Esophagus (tissue), 2 donors: ENCODE results near the gene CPM. TPM values are rescaled to one million over a fixed set of nuclear protein-coding genes. Genes with fewer than 3 reads are reported as not detected.

Source experiments
- H3K27ac ChIP-seq, 2 donors: one replicate each; pipeline ENCODE4 v1.5.1; 2013; ENCODE audit warnings: low read depth in 2 of 2, mild to moderate bottlenecking in 2 of 2, inconsistent platforms in 1 of 2, low read length in 1 of 2, moderate library complexity in 1 of 2
- H3K27me3 ChIP-seq, 2 donors: one replicate each; pipeline ENCODE4 v1.6.1; 2013; ENCODE audit warnings: low read length in 2 of 2, control low read depth in 1 of 2, mild to moderate bottlenecking in 1 of 2; ENCODE audit not compliant: insufficient read depth in 2 of 2, control insufficient read depth in 1 of 2
- H3K36me3 ChIP-seq, 2 donors: one replicate each; pipeline ENCODE4 v1.6.1; 2013; ENCODE audit warnings: low read length in 1 of 2; ENCODE audit not compliant: control insufficient read depth in 2 of 2, insufficient read depth in 2 of 2
- H3K4me1 ChIP-seq, 2 donors: one replicate each; pipeline ENCODE4 v1.6.1; 2013; ENCODE audit warnings: low read length in 1 of 2; ENCODE audit not compliant: control insufficient read depth in 2 of 2, insufficient read depth in 2 of 2
- H3K4me3 ChIP-seq, 2 donors: one replicate each; pipeline ENCODE4 v1.5.1; 2013; ENCODE audit warnings: low read length in 2 of 2, mild to moderate bottlenecking in 2 of 2, low read depth in 1 of 2, moderate library complexity in 1 of 2
- H3K9me3 ChIP-seq, 2 donors: one replicate each; pipeline ENCODE4 v1.6.1; 2013; ENCODE audit warnings: mild to moderate bottlenecking in 2 of 2, low read depth in 1 of 2, low read length in 1 of 2, moderate library complexity in 1 of 2; ENCODE audit not compliant: control insufficient read depth in 2 of 2, insufficient read depth in 1 of 2
- WGBS, 2 donors: extraction: QIAGEN DNeasy Blood & Tissue Kit; methylation state at CpG; one replicate each; pipeline ENCODE4 v1.1.7; 2013; 5-methylcytosine and 5-hydroxymethylcytosine counted together
- polyA plus RNA-seq, 2 donors: library from polyadenylated mRNA; stranded (reverse); fragments of 200-250 nt; gene quantifications; one replicate each; pipeline ENCODE4 v1.2.3, GENCODE V29; 2013
- donor health status: healthy with polysubstance abuse.
- donor health status: Bipolar disorder and iron deficiency.

Gene CPM
- polyA plus RNA-seq, 2 donors: 1.8 to 4.1 TPM

GRCh38 chr12:68886636-68887572 lies 46.1 kb downstream of the CPM start:
- Histone ChIP-seq H3K27me3 (no peaks in the 10 kb centered on the region), H3K9me3 (no peaks in the 10 kb centered on the region), H3K4me3 (no peak overlapping the region), H3K36me3 (no peaks in the 10 kb centered on the region), H3K4me1 (no peaks in the 10 kb centered on the region), H3K27ac (no peak overlapping the region)
- 69 to 74% methylated on average over 5 of the region's 5 CpGs for WGBS, 2 donors

- WGBS, 2 donors: 88 to 89% methylated on average over 3 of the region's 3 CpGs
- Histone ChIP-seq H3K27me3 (no peaks in the 10 kb centered on the region), H3K4me3 (no peak overlapping the region), H3K9me3 (no peaks in the 10 kb centered on the region), H3K4me1 (no peaks in the 10 kb centered on the region), H3K36me3 (no peaks in the 10 kb centered on the region), H3K27ac (no peak overlapping the region)
Measured at GRCh38 chr12:68885381-68885780, 47.6 kb downstream of the CPM start.

- Histone ChIP-seq H3K4me3 (no peak overlapping the region), H3K36me3 (no peaks in the 10 kb centered on the region), H3K27ac (no peak overlapping the region), H3K4me1 (no peaks in the 10 kb centered on the region), H3K27me3 (no peaks in the 10 kb centered on the region), H3K9me3 (no peaks in the 10 kb centered on the region)
- WGBS, 2 donors: 85 to 87% methylated on average over 5 of the region's 5 CpGs
Measured at GRCh38 chr12:68884251-68884650, 48.7 kb downstream of the CPM start.

GRCh38 chr12:68883151-68883550 lies 49.8 kb downstream of the CPM start:
- Histone ChIP-seq H3K36me3 (no peaks in the 10 kb centered on the region), H3K27me3 (no peaks in the 10 kb centered on the region), H3K27ac (no peak overlapping the region), H3K4me3 (no peak overlapping the region), H3K9me3 (peaks cover 0 to 2% of the 10 kb centered on the region in 2 donors), H3K4me1 (no peaks in the 10 kb centered on the region)
- WGBS, 2 donors: 80 to 88% methylated on average over 3 of the region's 3 CpGs

- H3K4me1 ChIP-seq: no peaks in the 10 kb centered on the region
- H3K4me3 ChIP-seq: no peak overlapping the region
- no peaks in the 10 kb centered on the region for H3K36me3 ChIP-seq
- H3K27ac ChIP-seq: no peak overlapping the region
- peaks cover 0 to 2% of the 10 kb centered on the region in 2 donors for H3K9me3 ChIP-seq
- no peaks in the 10 kb centered on the region for H3K27me3 ChIP-seq
- 96 to 99% methylated on average over 4 of the region's 4 CpGs for WGBS, 2 donors
Measured at GRCh38 chr12:68882251-68882964, 50.6 kb downstream of the CPM start.

- WGBS, 2 donors: 77 to 79% methylated on average over 5 of the region's 5 CpGs
- no peak overlapping the region for H3K27ac ChIP-seq
- H3K9me3 ChIP-seq: peaks cover 0 to 2% of the 10 kb centered on the region in 2 donors
- no peak overlapping the region for H3K4me3 ChIP-seq
- no peaks in the 10 kb centered on the region for H3K4me1 ChIP-seq
- H3K36me3 ChIP-seq: no peaks in the 10 kb centered on the region
- no peaks in the 10 kb centered on the region for H3K27me3 ChIP-seq
Measured at GRCh38 chr12:68880660-68881325, 52.2 kb downstream of the CPM start.

GRCh38 chr12:68878846-68879245 lies 54.1 kb downstream of the CPM start:
- 94 to 96% methylated on average over 4 of the region's 4 CpGs for WGBS, 2 donors
- peaks cover 0 to 2% of the 10 kb centered on the region in 2 donors for H3K9me3 ChIP-seq

GRCh38 chr12:68878283-68878682 lies 54.7 kb downstream of the CPM start:
- WGBS, 2 donors: 90 to 95% methylated on average over 4 of the region's 4 CpGs
- Histone ChIP-seq H3K4me3 (no peak overlapping the region), H3K9me3 (peaks cover 0 to 2% of the 10 kb centered on the region in 2 donors), H3K27ac (no peak overlapping the region), H3K27me3 (no peaks in the 10 kb centered on the region), H3K36me3 (no peaks in the 10 kb centered on the region), H3K4me1 (no peaks in the 10 kb centered on the region)

More at GRCh38 chr12:68878846-68879245, 54.1 kb downstream of the CPM start:
- Histone ChIP-seq H3K4me1 (no peaks in the 10 kb centered on the region), H3K27ac (no peak overlapping the region), H3K27me3 (no peaks in the 10 kb centered on the region), H3K36me3 (no peaks in the 10 kb centered on the region), H3K4me3 (no peak overlapping the region)

- peaks cover 0 to 2% of the 10 kb centered on the region in 2 donors for H3K9me3 ChIP-seq
- no peaks in the 10 kb centered on the region for H3K4me1 ChIP-seq
- WGBS, 2 donors: 93 to 97% methylated on average over 4 of the region's 4 CpGs
- H3K27me3 ChIP-seq: no peaks in the 10 kb centered on the region
- H3K36me3 ChIP-seq: no peaks in the 10 kb centered on the region
- H3K27ac ChIP-seq: no peak overlapping the region
- no peak overlapping the region for H3K4me3 ChIP-seq
Measured at GRCh38 chr12:68877583-68877982, 55.4 kb downstream of the CPM start.
